Measurements from ENCODE around the gene MYOM3. TPM values are rescaled to one million over a fixed set of nuclear protein-coding genes. Genes with fewer than 3 reads are reported as not detected.
"Not testable (repeated sequence)": the region's sequence is repeated elsewhere in the genome, so short reads cannot be mapped to it uniquely, and the experiment has no call there.

MYOM3 gene
- total RNA-seq, 1 experiment from 2014 or later: 0.42 TPM

- Mint-ChIP-seq H3K36me3 (ENCODE audit: insufficient read depth, unreplicated experiment) (peaks cover 4% of the 10 kb centered on the region), H3K4me1 (ENCODE audit: low read depth, unreplicated experiment) (peaks cover 29% of the 10 kb centered on the region), H3K4me3 (ENCODE audit: low read depth, unreplicated experiment) (no peak overlapping the region), H3K27me3 (ENCODE audit: unreplicated experiment) (no peaks in the 10 kb centered on the region), H3K9me3 (ENCODE audit: low read depth, unreplicated experiment) (no peaks in the 10 kb centered on the region), H3K27ac (ENCODE audit: unreplicated experiment) (no peak overlapping the region)
- BruUV-seq (replicated peaks): no TSS peak
- CTCF ChIA-PET: interaction anchor here (0.7 kb wide), 1 partner anchor 103 kb away, joined by 5 read pairs; no protein-coding TSS in a partner anchor
- intact Hi-C loops (cut with micrococcal nuclease; ENCODE audit: unreplicated experiment): no loop called here
- DNase-seq: peak; percentile 33
- TF ChIP-seq CTCF (IDR thresholded peaks at IDR 0.05; ENCODE audit: unreplicated experiment): no peak
These were observed 64.8 kb downstream of the MYOM3 start for GRCh38 chr1:24047110-24047477.

- H3K27me3 Mint-ChIP-seq (ENCODE audit: unreplicated experiment): no peaks in the 10 kb centered on the region
- BruUV-seq (replicated peaks): no TSS peak
- H3K27ac Mint-ChIP-seq (ENCODE audit: unreplicated experiment): no peak overlapping the region
- CTCF ChIA-PET: interaction anchor here (0.9 kb wide), 1 partner anchor 18 kb away, joined by 4 read pairs; no protein-coding TSS in a partner anchor
- no peak for DNase-seq
- intact Hi-C loops (cut with micrococcal nuclease; ENCODE audit: unreplicated experiment): no loop called here
- peaks cover 4% of the 10 kb centered on the region for H3K36me3 Mint-ChIP-seq (ENCODE audit: insufficient read depth, unreplicated experiment)
- no peak overlapping the region for H3K4me3 Mint-ChIP-seq (ENCODE audit: low read depth, unreplicated experiment)
- peaks cover 29% of the 10 kb centered on the region for H3K4me1 Mint-ChIP-seq (ENCODE audit: low read depth, unreplicated experiment)
- TF ChIP-seq CTCF (IDR thresholded peaks at IDR 0.05; ENCODE audit: unreplicated experiment): no peak
- H3K9me3 Mint-ChIP-seq (ENCODE audit: low read depth, unreplicated experiment): no peaks in the 10 kb centered on the region
These were observed 66.2 kb downstream of the MYOM3 start for GRCh38 chr1:24045771-24046170.

- DNase-seq; H3K27ac Mint-ChIP-seq (ENCODE audit: unreplicated experiment); H3K36me3 Mint-ChIP-seq (ENCODE audit: insufficient read depth, unreplicated experiment); intact Hi-C loops (cut with micrococcal nuclease; ENCODE audit: unreplicated experiment); H3K9me3 Mint-ChIP-seq (ENCODE audit: low read depth, unreplicated experiment); H3K27me3 Mint-ChIP-seq (ENCODE audit: unreplicated experiment); H3K4me3 Mint-ChIP-seq (ENCODE audit: low read depth, unreplicated experiment); BruUV-seq (replicated peaks): not testable (repeated sequence)
- H3K4me1 Mint-ChIP-seq (ENCODE audit: low read depth, unreplicated experiment): peaks cover 29% of the 10 kb centered on the region
- CTCF ChIA-PET: interaction anchor here (0.7 to 0.8 kb wide), 2 partner anchors 160 to 234 kb away, joined by 3 to 7 read pairs; no protein-coding TSS in a partner anchor
These were observed 67.3 kb downstream of the MYOM3 start for GRCh38 chr1:24044672-24045071.

- CTCF ChIA-PET: no interaction called here
- no peak for DNase-seq
- TF ChIP-seq CTCF (IDR thresholded peaks at IDR 0.05; ENCODE audit: unreplicated experiment): no peak
- Mint-ChIP-seq H3K4me1 (ENCODE audit: low read depth, unreplicated experiment) (peaks cover 27% of the 10 kb centered on the region), H3K27ac (ENCODE audit: unreplicated experiment) (no peak overlapping the region), H3K36me3 (ENCODE audit: insufficient read depth, unreplicated experiment) (peaks cover 4% of the 10 kb centered on the region), H3K27me3 (ENCODE audit: unreplicated experiment) (no peaks in the 10 kb centered on the region), H3K9me3 (ENCODE audit: low read depth, unreplicated experiment) (no peaks in the 10 kb centered on the region), H3K4me3 (ENCODE audit: low read depth, unreplicated experiment) (no peak overlapping the region)
- BruUV-seq (replicated peaks): no TSS peak
- intact Hi-C loops (cut with micrococcal nuclease; ENCODE audit: unreplicated experiment): no loop called here
These were observed 68.4 kb downstream of the MYOM3 start for GRCh38 chr1:24043345-24044032.

- H3K27ac Mint-ChIP-seq (ENCODE audit: unreplicated experiment): peak overlapping the region; percentile 21
- no peak overlapping the region for H3K4me3 Mint-ChIP-seq (ENCODE audit: low read depth, unreplicated experiment)
- H3K27me3 Mint-ChIP-seq (ENCODE audit: unreplicated experiment): no peaks in the 10 kb centered on the region
- TF ChIP-seq CTCF (IDR thresholded peaks at IDR 0.05; ENCODE audit: unreplicated experiment): no peak
- DNase-seq: no peak
- intact Hi-C loops (cut with micrococcal nuclease; ENCODE audit: unreplicated experiment): no loop called here
- H3K9me3 Mint-ChIP-seq (ENCODE audit: low read depth, unreplicated experiment): no peaks in the 10 kb centered on the region
- BruUV-seq (replicated peaks): no TSS peak
- peaks cover 3% of the 10 kb centered on the region for H3K36me3 Mint-ChIP-seq (ENCODE audit: insufficient read depth, unreplicated experiment)
- H3K4me1 Mint-ChIP-seq (ENCODE audit: low read depth, unreplicated experiment): peaks cover 15% of the 10 kb centered on the region
- CTCF ChIA-PET: interaction anchor here (0.6 kb wide), 1 partner anchor 760 kb away, joined by 4 read pairs; no protein-coding TSS in a partner anchor
These were observed 69.6 kb downstream of the MYOM3 start for GRCh38 chr1:24042315-24042714.

Data from Calu3 (cell line).